Measurements from ENCODE around the gene SCAMP5.

SCAMP5 gene

GRCh38 chr15:74997543-74997942 is 2.2 kb downstream of the SCAMP5 start:
- H3K4me3 ChIP-seq (ENCODE audit: low read depth, low read length) = no peak overlapping the region
- no peak for TF ChIP-seq CTCF (IDR thresholded peaks at IDR 0.05; ENCODE audit: borderline replicate concordance, insufficient read depth, low read depth, low read length)

GRCh38 chr15:75001310-75001709 is 5.9 kb downstream of the SCAMP5 start:
- TF ChIP-seq CTCF (IDR thresholded peaks at IDR 0.05; ENCODE audit: borderline replicate concordance, insufficient read depth, low read depth, low read length) = no peak
- H3K4me3 ChIP-seq (ENCODE audit: low read depth, low read length) = no peak overlapping the region

GRCh38 chr15:75002398-75002797 is 7.0 kb downstream of the SCAMP5 start:
- no peak overlapping the region for H3K4me3 ChIP-seq (ENCODE audit: low read depth, low read length)
- no peak for TF ChIP-seq CTCF (IDR thresholded peaks at IDR 0.05; ENCODE audit: borderline replicate concordance, insufficient read depth, low read depth, low read length)

GRCh38 chr15:75007216-75007615 is 11.9 kb downstream of the SCAMP5 start:
- TF ChIP-seq CTCF (IDR thresholded peaks at IDR 0.05; ENCODE audit: borderline replicate concordance, insufficient read depth, low read depth, low read length) = no peak
- H3K4me3 ChIP-seq (ENCODE audit: low read depth, low read length) = no peak overlapping the region

GRCh38 chr15:75008221-75008625 is 12.9 kb downstream of the SCAMP5 start:
- peak overlapping the region; percentile 16 for H3K4me3 ChIP-seq (ENCODE audit: low read depth, low read length)

GRCh38 chr15:75008629-75009326 is 13.4 kb downstream of the SCAMP5 start:
- no peak for TF ChIP-seq CTCF (IDR thresholded peaks at IDR 0.05; ENCODE audit: borderline replicate concordance, insufficient read depth, low read depth, low read length)
- H3K4me3 ChIP-seq (ENCODE audit: low read depth, low read length) = peak overlapping the region; percentile 16

More at GRCh38 chr15:75008221-75008625, 12.9 kb downstream of the SCAMP5 start:
- no peak for TF ChIP-seq CTCF (IDR thresholded peaks at IDR 0.05; ENCODE audit: borderline replicate concordance, insufficient read depth, low read depth, low read length)

- no peak for TF ChIP-seq CTCF (IDR thresholded peaks at IDR 0.05; ENCODE audit: borderline replicate concordance, insufficient read depth, low read depth, low read length)
- H3K4me3 ChIP-seq (ENCODE audit: low read depth, low read length) = no peak overlapping the region
Measured at GRCh38 chr15:75016431-75016830, 21.1 kb downstream of the SCAMP5 start.

Measured in GM12875 (cell line).